GM12878 (cell line): Measurements from ENCODE around the gene MBD5. TPM values are rescaled to one million over a fixed set of nuclear protein-coding genes. Genes with fewer than 3 reads are reported as not detected.

ENCODE experiments used
- ATAC-seq: fragments of 200-7000 bp; cut with Tn5 transposase; 3 replicates; pipeline ENCODE4 v1.9.1; 2020; ENCODE audit warnings: mild to moderate bottlenecking, moderate library complexity
- BruUV-seq: library from RNA; stranded (reverse); fragments of 400-500 nt; replicated peaks from 2 replicates; lab custom pipeline; 2021; lab: Mats Ljungman, UMichigan
- CTCF ChIA-PET: fragments of 300-600 bp; sonication (Branson Sonifier 250); formaldehyde crosslinking; extraction: SDS; loops from one replicate; lab custom pipeline; 2021; ENCODE audit warnings: inconsistent platforms; lab: Yijun Ruan, JAX
- POLR2A ChIA-PET: fragments of 350-600 bp; formaldehyde crosslinking; extraction: SDS; loops from one replicate; lab custom pipeline; 2021; ENCODE audit warnings: inconsistent platforms; lab: Charles Lee
- RAD21 ChIA-PET: fragments of 300-600 bp; sonication (Branson Sonifier 250); formaldehyde crosslinking; loops from one replicate; lab custom pipeline; 2023; ENCODE audit warnings: antibody characterized with exemption; ENCODE audit not compliant: unreplicated experiment; lab: Charles Lee
- SMC1A ChIA-PET: fragments of 300-600 bp; sonication (Branson Sonifier 250); formaldehyde crosslinking; loops from one replicate; lab custom pipeline; 2023; ENCODE audit not compliant: unreplicated experiment, uncharacterized antibody; lab: Charles Lee
- DNase-seq: peaks from one replicate; pipeline ENCODE4 v3.0.0-alpha.2; 2011; ENCODE audit warnings: low read depth, low spot score
- FAIRE-seq: peaks from 3 replicates; lab custom pipeline; 2011; peaks lifted over from hg19 to GRCh38; lab: Jason Lieb, UNC
- H2AFZ ChIP-seq: 2 replicates; pipeline ENCODE4 v1.6.0; 2011; ENCODE audit warnings: low read depth, low read length, control low read depth; ENCODE audit not compliant: control insufficient read depth
- H3K27ac ChIP-seq: 2 replicates; pipeline ENCODE4 v1.5.1; 2011; ENCODE audit warnings: control low read depth; ENCODE audit not compliant: control insufficient read depth, insufficient read depth
- H3K27me3 ChIP-seq, 2 experiments: replicated peaks in 1 of 2; 2 replicates each; pipeline versions ENCODE4 v1.6.0 to v1.6.1; 2011; ENCODE audit warnings: low read length in 1 of 2; ENCODE audit not compliant: control insufficient read depth in 2 of 2, insufficient read depth in 2 of 2
- H3K36me3 ChIP-seq, 2 experiments: 2 replicates each; pipeline ENCODE4 v1.5.1; 2011; ENCODE audit warnings: low read length in 1 of 2; ENCODE audit not compliant: control insufficient read depth in 2 of 2, insufficient read depth in 2 of 2
- H3K4me1 ChIP-seq: 2 replicates; pipeline ENCODE4 v1.6.1; 2011; ENCODE audit warnings: mild to moderate bottlenecking, low read length, moderate library complexity, mixed read lengths; ENCODE audit not compliant: control insufficient read depth, insufficient read depth
- H3K4me2 ChIP-seq: 2 replicates; pipeline ENCODE4 v1.6.0; 2011; ENCODE audit warnings: control low read depth; ENCODE audit not compliant: control insufficient read depth, insufficient read depth
- H3K4me3 ChIP-seq: fragments of 200-600 bp; sonication (generic); 2 replicates; pipeline ENCODE4 v1.5.1; 2016
- H3K79me2 ChIP-seq: 2 replicates; pipeline ENCODE4 v1.6.0; 2011; ENCODE audit warnings: low read length; ENCODE audit not compliant: control insufficient read depth, insufficient read depth
- H3K9ac ChIP-seq: 2 replicates; pipeline ENCODE4 v1.8.0; 2011; ENCODE audit warnings: low read length, control low read depth, mixed read lengths; ENCODE audit not compliant: control insufficient read depth, insufficient read depth
- H3K9me3 ChIP-seq: replicated peaks from 3 replicates; pipeline ENCODE4 v1.5.1; 2011; ENCODE audit warnings: mild to moderate bottlenecking, low read length; ENCODE audit not compliant: control insufficient read depth, insufficient read depth
- H4K20me1 ChIP-seq: 2 replicates; pipeline ENCODE4 v1.6.0; 2011; ENCODE audit not compliant: control insufficient read depth, insufficient read depth
- IKZF1 ChIP-seq: fragments of 450-650 bp; conservative IDR thresholded peaks from 2 replicates; pipeline ENCODE4 v1.6.1; 2017; ENCODE audit warnings: antibody characterized with exemption, mild to moderate bottlenecking
- IRF5 ChIP-seq: fragments of 450-650 bp; IDR thresholded peaks from 2 replicates; pipeline ENCODE4 v1.6.1; 2017; ENCODE audit warnings: borderline replicate concordance
- KLF5 ChIP-seq: fragments of 450-650 bp; IDR thresholded peaks from 2 replicates; pipeline ENCODE4 v1.6.1; 2014; ENCODE audit warnings: mild to moderate bottlenecking; ENCODE audit not compliant: partially characterized antibody
- SMC3 ChIP-seq: IDR thresholded peaks from 2 replicates; pipeline ENCODE4 v1.6.1; 2011; ENCODE audit warnings: low read length, improper control_type of control experiment, borderline replicate concordance
- SREBF1 ChIP-seq: IDR thresholded peaks from 2 replicates; pipeline ENCODE4 v1.6.1; 2012; ENCODE audit warnings: mild to moderate bottlenecking, low read length
- WGBS: methylation state at CpG from one replicate; pipeline ENCODE4 v1.1.6; 2016; ENCODE audit warnings: low lambda C conversion rate; ENCODE audit not compliant: insufficient replicate concordance, insufficient coverage; ENCODE audit errors: missing lambda C conversion rate; 5-methylcytosine and 5-hydroxymethylcytosine counted together
- in situ Hi-C: fragments of 300-500 bp; cut with MboI; formaldehyde crosslinking; loops from 9 replicates; pipeline ENCODE4 v1.14.3; 2018; ENCODE audit warnings: mixed read lengths
- intact Hi-C: fragments of 100-400 bp; cut with micrococcal nuclease; formaldehyde crosslinking; loops from one replicate; pipeline ENCODE4 v1.14.2; 2022; ENCODE audit not compliant: unreplicated experiment
- polyA plus RNA-seq, 11 experiments: library from polyadenylated mRNA; depleted of rRNA in 4 of 11; unstranded in 6 of 11; stranded (reverse) in 5 of 11; fragments of >200 nt; fragmentation: Nextera tagmentation in 4 of 11; fragmentation: Illumina TruSeq in 1 of 11; extraction: Ambion mirVana in 4 of 11; extraction: Trizol in 1 of 11; gene quantifications; 1 replicate in 1 of 11; 2 replicates in 10 of 11; pipeline versions ENCODE4 v1.2.1 to v1.2.3, GENCODE V29; 2011 to 2016; ENCODE audit warnings: inconsistent platforms in 2 of 11, missing spikeins in 2 of 11, low read depth in 1 of 11
- total RNA-seq, 4 experiments: library from RNA; depleted of rRNA in 3 of 4; stranded (reverse); fragments of >200 nt in 3 of 4; fragmentation: Illumina TruSeq in 1 of 4; extraction: Trizol in 1 of 4; gene quantifications; 2 replicates each; pipeline versions ENCODE4 v1.2.1 to v1.2.3, GENCODE V29; 2013 to 2021

The MBD5 gene
- total and polyA plus RNA-seq, 10 of the 15 experiments (the other 5 are each of a cell fraction or from before 2014, with no cell fraction given), result 7.4 to 58.0 (median 21.2) TPM

GRCh38 chr2:148534416-148535204 lies 513.7 kb downstream of the MBD5 start:
- no peak for TF ChIP-seq SMC3
- TF ChIP-seq IKZF1, result no peak
- TF ChIP-seq KLF5, result no peak
- TF ChIP-seq SREBF1, result no peak
- no peak for TF ChIP-seq IRF5
- RAD21 ChIA-PET, result no interaction called here
- Histone ChIP-seq H3K4me3 (no peak overlapping the region), H2AFZ (no peak overlapping the region), H3K27ac (no peak overlapping the region), H3K4me2 (no peak overlapping the region), H3K36me3 (no peaks in the 10 kb centered on the region), H3K27me3 (no peaks in the 10 kb centered on the region; a peak in 1 of 4 replicates), H3K9ac (no peak overlapping the region), H3K9me3 (no peaks in the 10 kb centered on the region), H4K20me1 (no peaks in the 10 kb centered on the region), H3K79me2 (no peaks in the 10 kb centered on the region), H3K4me1 (no peaks in the 10 kb centered on the region)
- 54% methylated on average over 12 of the region's 12 CpGs for WGBS
- ATAC-seq, result no peak
- intact Hi-C loops, result no loop called here
- POLR2A ChIA-PET, result no interaction called here
- in situ Hi-C loops, result no loop called here
- no peak for FAIRE-seq
- CTCF ChIA-PET, result no interaction called here
- SMC1A ChIA-PET, result interaction anchor here (0.8 to 1.5 kb wide), 2 partner anchors 44 to 595 kb away, joined by 3 read pairs; no protein-coding TSS in a partner anchor
- no TSS peak for BruUV-seq
- DNase-seq, result no peak
